ENCODE results near the gene AMZ2.

GRCh38 chr17:68207651-68208253 lies 40.1 kb upstream of the AMZ2 start:
- TF ChIP-seq POLR2A (IDR thresholded peaks at IDR 0.05; ENCODE audit: control extremely low read depth in 1 of 2, low read depth in 2 of 2, low read length in 2 of 2): no peak
- no peak for TF ChIP-seq TAF1 (IDR thresholded peaks at IDR 0.05; ENCODE audit: low read depth, low read length)
- no peak for TF ChIP-seq CTCF (IDR thresholded peaks at IDR 0.05; ENCODE audit: control extremely low read depth in 1 of 3, insufficient read depth in 1 of 3, low read depth in 1 of 3, low read length in 3 of 3)

Data from H1 (cell line).